CD4-positive, alpha-beta T cell treated with Interleukin-4 for 1 hour (primary cell): Measurements from ENCODE around the gene SLC1A4.

Experiments used
- DNase-seq, 2 donors: peaks; one replicate each; pipeline ENCODE4 v3.0.0-alpha.2; 2020 to 2022

Gene SLC1A4

DNA sequence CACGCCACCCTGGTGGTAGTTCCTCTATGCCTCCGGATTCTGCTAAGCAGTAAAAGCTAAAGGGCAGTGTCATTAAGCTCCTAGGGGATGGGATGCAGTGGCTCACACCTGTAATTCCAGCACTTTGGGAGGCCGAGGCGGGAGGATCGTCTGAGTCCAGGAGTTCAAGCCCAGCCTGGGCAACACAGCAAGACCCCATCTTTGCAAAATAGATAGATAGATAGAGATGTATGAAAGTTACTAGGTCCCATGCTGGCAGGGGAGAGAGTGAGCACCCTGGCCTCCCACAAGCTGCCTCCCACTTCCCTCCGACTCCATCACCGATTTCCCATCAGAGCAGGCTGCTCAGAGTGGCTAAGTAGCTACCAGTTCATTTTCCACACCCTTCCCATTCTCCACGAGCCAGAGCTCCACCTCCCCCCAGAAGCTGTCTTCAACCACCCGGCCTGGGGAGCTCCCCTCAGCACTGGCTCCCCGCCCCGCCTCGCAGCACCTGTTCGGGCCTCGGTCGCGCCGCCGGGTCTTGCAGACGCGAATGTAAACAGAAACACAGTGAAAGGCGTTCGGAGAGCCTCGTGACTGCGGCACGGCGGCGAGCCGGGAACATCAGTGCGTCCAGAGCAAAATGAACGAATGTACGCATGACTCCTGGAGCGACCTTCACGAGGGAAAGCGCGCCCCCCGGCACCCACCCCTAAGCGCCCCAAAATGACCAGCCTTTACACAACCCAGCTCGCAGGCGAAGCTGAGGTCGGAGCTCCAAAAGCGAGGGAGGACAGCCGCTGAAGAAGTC lies 66.4 kb downstream of the SLC1A4 start:
- DNase-seq = no peak

DNA sequence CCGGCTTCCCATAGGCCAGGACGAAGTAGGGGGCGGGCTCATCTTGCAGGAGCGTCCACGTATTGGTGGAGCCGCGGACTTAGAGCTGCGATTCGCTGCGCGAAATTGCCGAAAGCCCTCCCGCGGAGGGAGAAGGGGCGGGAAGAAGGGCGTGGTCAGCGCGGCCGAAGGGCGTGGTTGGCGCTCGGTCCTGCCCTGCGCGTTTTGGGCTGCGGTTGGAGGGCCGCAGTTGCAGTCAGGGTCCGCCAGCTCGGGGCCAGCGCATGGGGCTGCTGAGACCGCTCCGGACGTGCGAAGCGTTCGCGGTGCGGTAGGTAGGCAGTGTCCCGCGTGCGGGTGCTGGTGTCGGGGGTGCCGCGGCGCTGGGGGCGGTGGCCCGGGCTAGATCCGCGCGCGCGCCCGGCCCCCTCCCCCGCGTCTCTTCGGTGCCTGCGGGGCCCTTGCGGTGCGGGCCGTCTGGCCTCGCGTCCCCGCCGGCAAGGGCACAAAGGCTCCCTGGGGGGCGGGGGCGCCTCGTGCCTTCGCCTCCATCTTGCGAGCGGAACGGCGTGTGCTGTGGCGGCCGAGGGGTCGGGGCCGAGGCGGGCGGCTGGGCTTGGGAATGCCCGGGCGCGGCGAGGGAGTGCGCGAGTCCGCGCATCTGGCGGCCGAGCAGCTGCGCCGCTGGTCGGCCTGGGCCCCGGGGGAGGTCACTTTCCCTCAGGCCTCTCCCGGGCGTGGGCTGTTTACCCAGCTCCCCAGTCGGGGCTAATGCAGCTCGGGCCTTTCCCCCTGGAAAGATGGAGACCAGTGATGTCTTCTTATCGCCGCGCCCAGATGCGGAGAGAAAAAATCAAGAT lies 67.2 kb downstream of the SLC1A4 start, which contains the start of gene CEP68:
Gene CEP68, plus strand, starts transcription at position 202 of the 839 bp plus-strand sequence. CDS start 13,029 bp downstream, outside the sequence.
- DNase-seq = peak; percentile 96

DNA sequence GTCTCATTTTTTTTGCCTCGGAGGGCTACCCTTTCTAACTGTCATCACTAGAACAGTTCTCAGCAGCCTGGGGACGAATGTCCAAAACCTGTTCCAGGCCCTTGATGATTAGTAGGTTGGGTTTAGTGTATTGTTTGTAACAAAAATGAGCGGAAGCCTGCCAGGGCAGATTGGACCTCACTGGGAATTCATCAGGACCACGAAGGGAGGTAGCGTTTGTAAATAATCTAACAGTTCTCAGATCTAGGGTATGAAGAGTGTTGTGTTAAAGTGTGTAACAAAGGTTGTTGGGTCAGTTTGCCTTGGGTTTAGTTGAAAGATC lies 67.8 kb downstream of the SLC1A4 start:
- DNase-seq = no peak

DNA sequence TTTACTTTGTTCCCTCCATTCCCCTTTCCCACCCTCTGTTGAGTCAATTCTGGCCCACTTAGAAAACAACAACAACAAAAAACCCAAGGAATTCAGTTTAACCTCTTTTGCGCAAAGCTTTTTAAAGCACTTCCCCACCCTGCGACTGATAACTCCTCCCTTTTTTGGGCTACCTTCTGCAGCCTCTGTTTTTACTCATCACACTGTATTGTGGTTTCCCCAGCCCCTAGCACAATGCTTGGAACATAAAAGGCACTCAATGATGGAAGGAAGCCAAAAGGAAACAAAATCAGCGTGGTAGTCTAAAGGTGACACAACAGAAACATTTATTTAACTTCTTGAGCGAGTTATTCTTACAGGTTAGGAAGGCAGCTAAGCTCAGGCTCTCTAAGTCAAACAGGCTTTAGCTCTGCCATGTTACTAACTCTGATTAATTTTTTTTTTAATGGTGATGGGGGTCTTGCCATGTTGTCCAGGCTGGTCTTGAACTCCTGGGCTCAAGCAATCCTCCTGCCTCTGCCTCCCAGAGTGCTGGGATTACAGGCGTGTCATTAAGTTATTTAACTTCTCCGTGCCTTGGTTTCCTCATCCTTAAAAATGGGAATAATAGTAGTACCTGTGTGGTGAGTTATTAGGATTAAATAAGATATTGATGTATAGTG lies 68.3 kb downstream of the SLC1A4 start:
- DNase-seq = peak; percentile 64 to 83

DNA sequence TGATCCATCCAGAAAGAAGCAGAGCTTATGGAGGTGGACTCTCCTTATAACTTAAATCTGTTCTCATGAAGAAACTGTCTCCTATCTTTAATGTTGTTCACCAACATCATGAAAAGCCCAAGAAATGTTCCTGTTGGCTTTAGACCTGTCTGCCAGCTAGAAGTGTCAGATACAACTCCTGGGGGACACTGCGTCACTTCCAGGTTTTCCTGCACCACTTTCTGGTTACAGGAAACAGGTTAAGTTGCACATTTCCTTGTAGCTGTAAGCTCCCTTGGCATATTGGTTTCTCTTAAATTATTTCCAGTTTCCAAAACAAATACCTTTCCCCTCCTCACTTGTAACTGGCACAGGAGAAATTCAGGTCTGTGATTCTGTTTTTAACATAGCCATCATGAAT lies 69.9 kb downstream of the SLC1A4 start:
- no peak for DNase-seq

DNA sequence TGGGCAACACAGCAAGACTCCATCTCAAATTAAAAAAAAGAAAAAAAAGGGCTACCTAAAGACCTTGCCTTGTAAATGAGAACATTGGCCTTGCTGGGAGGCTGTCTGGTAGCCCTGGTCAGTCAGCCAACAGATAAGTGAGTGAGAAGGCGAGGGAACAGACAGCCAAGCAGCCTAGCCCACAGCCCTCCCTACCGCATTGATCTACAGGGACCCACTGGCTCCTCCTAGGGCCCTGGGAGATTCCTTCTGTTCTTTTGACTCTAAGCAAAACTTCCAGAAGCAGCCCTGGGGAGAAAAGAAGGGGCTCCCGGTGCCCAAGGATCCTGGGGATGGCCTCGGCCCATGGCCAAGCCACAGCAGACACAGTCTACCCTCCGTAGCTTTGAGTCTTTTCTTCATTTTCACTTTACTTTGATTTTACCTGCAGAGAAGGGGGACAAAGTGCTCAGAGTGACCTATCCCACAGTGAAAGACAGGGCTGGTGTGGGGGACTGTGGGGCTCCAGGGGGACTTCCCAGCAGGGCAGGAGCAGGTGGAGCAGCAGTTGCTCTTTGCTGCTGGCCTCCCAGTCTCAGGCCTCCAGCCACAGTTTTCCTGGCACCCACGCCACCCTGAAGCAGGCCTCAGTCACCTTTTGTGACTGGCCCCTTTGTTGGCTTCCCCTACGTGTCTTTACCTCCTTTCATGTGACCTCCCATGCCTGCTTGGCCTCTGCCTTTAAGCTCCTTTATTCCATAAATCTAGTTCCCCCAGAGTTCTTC lies 72.1 kb downstream of the SLC1A4 start:
- no peak for DNase-seq

DNA sequence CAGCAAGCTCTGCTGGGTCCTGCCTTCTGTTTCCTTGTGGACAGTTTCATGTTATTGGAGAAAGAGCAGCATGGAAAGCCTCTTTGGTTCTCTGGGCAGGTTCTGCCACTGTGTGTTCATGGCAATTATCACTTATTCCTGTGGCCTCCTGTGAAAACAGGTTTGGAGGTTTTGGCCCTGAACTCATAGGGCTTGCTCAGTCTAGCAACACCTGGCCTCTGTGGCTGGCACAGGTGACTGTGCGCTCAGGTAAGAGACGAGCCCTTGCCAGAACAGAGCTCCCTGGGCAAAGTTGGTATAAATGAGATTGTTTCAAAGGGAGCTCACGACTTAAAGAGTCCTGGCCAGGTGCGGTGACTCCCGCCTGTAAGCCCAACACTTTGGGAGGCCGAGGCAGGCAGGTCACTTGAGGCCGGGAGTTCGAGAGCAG lies 72.7 kb downstream of the SLC1A4 start:
- DNase-seq = no peak

DNA sequence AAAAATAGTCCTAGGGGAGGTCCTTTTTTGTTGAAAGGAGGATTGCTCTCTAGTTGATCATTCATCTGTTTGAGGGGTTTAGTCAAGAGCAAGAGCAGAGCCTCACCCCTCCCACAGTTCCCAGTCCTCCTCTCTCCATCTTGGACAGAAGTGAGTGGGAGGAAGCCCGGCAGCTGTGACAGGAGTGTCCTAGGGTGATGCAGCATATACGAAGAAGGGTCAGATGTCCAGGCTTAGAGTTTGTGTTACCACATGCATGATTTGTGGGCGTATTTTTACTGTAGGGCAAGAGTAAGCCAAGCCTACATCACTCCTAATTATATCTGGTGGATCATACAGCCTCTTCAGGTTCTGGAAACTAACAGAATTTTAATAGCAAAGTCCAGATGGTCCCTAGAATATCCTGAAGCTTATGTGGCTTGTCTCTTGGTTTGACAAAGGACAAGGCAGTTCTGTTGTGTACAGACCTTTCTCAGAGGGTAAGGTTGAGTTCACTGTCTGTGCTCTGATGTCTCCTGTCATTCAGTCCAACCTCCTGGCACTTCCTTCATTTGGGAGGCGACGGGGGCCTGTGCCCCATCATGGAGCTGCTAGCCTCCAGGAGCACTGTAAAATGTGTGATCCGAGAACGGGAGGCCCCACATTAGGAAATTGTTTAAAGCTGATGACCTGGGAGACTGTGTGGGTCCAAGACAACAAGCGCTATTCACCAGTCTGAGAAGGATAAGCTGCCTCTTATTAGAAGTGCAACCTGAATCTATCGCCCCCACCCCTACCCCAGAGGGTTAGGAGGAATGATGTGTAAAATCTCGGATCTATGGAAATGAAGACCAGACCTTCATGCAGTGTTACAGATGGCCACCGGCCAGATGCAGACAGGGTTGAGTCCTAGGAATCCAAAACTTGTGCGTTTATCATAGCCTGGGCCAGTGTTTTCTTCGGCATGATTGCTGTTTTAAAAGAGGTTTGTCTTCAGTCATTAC lies 73.9 kb downstream of the SLC1A4 start:
- DNase-seq = no peak

DNA sequence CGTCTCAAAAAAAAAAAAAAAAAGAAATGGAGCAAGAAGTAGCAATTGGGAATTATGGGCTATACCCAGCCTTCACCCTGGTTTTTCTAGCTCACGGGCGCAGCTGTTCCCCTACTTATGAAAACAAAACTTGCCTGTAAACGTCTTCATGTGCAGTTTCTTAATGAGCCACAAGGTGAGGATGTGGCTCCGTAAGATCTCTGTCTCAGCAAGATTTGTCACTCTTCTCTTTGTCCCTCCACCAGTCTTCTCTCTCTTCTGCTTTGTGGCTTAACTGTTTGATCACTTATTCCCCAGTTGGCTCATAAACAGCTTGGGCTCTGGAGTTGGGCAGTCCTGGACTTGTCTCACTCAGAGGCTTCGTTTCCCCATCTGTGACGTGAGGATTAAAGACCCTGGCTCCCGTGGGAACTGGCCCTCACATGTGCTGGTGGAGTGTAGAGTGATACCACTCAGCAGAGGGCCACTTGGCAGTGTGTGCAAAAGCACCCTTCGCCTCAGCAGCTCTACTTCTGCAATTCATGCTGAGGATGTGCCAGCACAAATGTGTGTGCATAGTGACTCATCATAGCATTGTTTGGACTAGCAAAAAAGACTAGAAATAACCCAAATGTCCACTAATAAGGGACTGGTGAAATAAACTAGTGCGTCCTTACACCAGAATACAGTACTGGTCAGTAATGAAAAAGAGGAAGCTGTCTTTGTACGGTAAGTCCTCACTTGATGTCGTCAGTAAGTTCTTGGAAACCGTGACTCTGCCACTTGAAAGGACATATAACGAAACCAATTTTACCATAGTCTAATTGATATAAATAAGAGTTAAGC lies 75.7 kb downstream of the SLC1A4 start:
- peak; percentile 69 to 79 for DNase-seq

DNA sequence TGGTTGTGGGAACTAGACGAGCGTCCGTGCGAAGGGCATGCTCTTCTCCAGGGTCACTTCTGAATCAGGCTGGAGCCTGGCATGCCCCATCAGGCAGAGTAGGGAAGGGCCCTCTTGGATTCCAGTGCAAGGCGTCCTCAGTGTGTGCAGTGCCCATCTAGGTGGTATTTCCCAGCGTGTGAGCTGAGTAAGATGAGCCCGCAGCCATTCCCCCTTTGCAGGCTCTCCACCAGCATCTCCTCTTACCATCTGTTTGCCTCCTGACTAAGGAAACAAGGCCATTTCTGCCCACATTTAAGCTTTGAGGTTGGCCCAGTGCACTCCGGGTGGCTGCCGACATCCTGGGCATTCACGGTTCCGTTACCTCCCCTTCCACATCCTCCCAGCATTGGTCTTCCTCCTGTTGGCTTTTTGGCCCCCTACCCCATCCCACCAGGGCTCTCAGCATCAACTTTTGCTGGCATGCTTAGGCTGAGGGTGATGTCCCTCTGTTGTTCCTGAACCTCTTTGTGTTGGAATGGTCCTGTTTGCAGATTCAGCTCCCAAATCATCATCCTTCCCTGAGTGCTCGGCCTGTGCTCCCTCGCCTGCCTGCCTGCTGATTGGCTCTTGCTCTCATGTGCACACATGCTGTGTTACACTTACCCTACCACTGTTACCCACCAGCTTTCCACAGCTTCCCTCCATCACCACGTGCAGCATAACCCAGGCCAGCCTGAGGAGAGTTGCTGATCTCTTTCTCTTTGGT lies 78.8 kb downstream of the SLC1A4 start:
- DNase-seq = no peak

DNA sequence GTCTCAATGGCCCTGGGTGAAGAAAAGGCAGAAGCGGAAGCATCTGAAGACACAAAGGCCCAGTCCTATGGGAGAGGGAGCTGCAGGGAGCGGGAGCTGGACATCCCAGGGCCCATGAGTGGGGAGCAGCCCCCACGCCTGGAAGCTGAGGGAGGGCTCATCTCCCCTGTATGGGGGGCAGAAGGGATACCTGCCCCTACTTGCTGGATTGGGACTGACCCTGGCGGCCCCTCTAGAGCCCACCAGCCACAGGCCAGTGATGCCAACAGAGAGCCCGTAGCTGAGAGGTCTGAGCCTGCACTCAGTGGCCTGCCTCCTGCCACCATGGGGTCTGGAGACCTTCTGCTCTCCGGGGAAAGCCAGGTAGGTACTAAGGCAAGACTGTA lies 80.2 kb downstream of the SLC1A4 start:
- DNase-seq = no peak

DNA sequence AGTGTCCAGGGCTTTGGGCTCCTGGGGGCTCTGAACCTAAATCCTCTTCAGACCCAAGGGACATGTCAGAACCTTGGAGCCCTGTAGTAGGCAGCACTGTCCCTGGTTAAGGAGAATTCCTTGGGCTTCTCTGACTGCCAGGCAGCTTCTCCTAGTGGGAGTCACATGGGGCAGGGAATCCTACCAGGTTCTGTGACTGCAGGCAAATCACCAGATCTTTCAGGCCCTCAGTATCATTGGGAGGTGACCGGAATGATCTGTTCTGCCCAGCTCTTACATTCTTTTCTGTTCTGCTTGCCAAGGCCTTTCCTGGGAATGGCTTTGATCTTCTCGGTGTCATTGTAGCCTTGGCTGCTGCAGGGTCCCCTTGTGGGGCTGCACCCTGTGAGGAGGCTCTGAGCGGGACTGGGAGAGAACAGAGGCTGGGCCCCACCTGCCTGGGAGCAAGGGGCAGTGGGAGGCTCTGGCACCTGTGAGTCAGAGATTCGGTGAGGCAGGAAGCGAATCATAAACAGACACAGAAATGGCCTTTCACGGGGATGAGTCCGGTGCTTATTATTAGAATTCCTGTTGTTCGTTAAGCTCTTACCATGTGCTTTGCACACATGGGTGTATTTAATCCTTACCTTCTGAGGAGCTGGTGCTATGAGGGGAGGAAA lies 81.1 kb downstream of the SLC1A4 start:
- DNase-seq = no peak

DNA sequence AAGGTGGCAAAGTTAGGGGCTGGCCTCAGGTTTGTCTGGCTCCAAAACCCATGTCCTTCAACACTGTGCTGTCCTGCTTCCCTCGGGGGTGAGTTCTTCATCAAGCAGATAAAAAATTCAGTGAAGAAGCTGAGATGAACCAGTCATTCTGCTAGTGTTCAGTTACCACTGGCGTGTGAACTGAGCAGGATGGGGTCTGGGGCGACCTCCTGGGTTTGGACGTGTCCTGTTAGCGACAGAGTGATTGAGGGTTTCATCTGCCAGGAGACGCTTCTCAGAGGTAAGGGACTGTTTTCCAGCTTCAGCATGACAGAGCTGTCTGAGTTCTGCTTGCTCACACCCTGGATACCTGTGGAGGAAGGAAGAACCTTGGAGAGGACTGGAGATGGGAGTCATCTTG lies 81.7 kb downstream of the SLC1A4 start:
- DNase-seq = no peak

DNA sequence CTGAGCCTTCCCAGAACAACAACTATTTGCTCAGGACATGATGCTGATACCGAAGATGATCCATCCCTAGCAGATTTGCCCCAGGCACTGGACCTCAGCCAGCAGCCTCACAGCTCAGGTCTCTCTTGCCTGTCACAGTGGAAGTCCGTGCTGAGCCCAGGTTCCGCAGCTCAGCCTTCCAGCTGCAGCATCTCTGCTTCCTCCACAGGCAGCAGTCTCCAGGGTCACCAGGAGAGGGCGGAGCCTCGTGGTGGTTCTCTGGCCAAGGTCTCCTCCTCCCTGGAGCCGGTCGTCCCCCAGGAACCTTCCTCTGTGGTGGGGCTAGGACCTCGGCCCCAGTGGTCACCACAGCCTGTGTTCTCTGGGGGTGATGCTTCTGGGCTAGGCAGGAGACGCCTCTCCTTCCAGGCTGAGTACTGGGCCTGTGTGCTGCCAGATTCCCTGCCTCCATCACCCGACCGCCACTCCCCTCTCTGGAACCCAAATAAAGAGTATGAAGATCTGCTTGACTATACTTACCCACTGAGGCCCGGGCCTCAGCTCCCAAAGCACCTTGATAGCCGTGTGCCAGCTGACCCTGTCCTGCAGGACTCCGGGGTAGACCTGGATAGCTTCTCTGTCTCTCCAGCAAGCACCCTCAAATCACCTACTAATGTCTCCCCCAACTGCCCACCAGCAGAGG lies 82.4 kb downstream of the SLC1A4 start:
- DNase-seq = no peak

DNA sequence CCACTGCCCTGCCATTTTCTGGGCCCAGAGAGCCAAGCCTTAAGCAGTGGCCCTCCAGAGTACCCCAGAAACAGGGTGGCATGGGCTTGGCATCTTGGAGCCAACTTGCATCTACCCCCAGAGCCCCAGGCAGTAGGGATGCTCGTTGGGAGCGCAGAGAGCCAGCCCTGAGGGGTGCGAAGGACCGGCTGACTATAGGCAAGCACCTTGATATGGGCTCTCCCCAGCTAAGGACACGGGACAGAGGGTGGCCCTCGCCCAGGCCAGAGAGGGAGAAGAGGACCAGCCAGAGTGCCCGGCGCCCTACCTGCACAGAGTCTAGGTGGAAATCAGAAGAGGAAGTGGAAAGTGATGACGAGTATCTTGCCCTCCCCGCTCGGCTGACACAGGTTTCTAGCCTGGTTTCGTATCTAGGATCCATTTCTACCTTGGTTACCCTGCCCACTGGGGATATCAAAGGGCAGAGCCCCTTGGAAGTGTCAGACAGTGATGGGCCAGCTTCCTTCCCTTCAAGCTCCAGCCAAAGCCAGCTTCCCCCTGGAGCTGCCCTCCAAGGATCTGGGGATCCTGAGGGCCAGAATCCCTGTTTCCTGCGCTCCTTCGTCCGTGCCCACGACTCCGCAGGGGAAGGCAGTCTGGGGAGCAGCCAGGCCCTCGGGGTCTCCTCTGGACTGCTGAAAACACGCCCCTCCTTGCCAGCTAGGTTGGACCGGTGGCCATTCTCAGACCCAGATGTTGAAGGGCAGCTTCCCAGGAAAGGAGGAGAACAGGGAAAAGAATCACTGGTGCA lies 83.2 kb downstream of the SLC1A4 start:
- no peak for DNase-seq
